A549 (cell line): ENCODE results near the gene ZNF581. TPM values are rescaled to one million over a fixed set of nuclear protein-coding genes. Genes with fewer than 3 reads are reported as not detected.

Experiments
- ATAC-seq, 2 experiments: fragments of 200-7000 bp in 1 of 2; fragments of >200 bp in 1 of 2; cut with Nextera tagmentation in 1 of 2; cut with Tn5 transposase in 1 of 2; 3 replicates each; pipeline versions ENCODE4 v1.8.0 to v1.9.1; 2018 to 2020; ENCODE audit warnings: mild to moderate bottlenecking in 1 of 2, moderate library complexity in 1 of 2
- CTCF ChIA-PET: fragments of 300-600 bp; sonication (Branson Sonifier 250); formaldehyde crosslinking; extraction: SDS; loops from one replicate; lab custom pipeline; 2021; ENCODE audit warnings: antibody characterized with exemption, inconsistent platforms; lab: Yijun Ruan, JAX
- POLR2A ChIA-PET: fragments of 350-600 bp; formaldehyde crosslinking; extraction: SDS; loops from one replicate; lab custom pipeline; 2021; ENCODE audit warnings: antibody characterized with exemption, inconsistent platforms; lab: Yijun Ruan, JAX
- DNase-seq, 2 experiments: peaks; one replicate each; pipeline versions ENCODE4 v3.0.0 to v3.0.0-alpha.2; 2011 to 2016; ENCODE audit warnings: low read depth in 1 of 2, low spot score in 1 of 2
- FAIRE-seq: peaks from 2 replicates; lab custom pipeline; 2011; peaks lifted over from hg19 to GRCh38; lab: Jason Lieb, UNC
- H3K27ac ChIP-seq, 2 experiments: fragments of >200 bp; sonication (Bioruptor Twin); formaldehyde crosslinking; 3 replicates each; pipeline ENCODE4 v1.5.1; 2016 to 2017
- H3K4me1 ChIP-seq: fragments of >200 bp; sonication (Bioruptor Twin); formaldehyde crosslinking; 3 replicates; pipeline ENCODE4 v1.6.1; 2016
- H3K4me2 ChIP-seq: fragments of >200 bp; sonication (Bioruptor Twin); formaldehyde crosslinking; 3 replicates; pipeline ENCODE4 v1.6.1; 2016
- H3K4me3 ChIP-seq: fragments of >200 bp; sonication (Bioruptor Twin); formaldehyde crosslinking; 3 replicates; pipeline ENCODE4 v1.5.1; 2016
- H3K9me3 ChIP-seq: fragments of >200 bp; sonication (Bioruptor Twin); formaldehyde crosslinking; 3 replicates; pipeline ENCODE4 v1.6.1; 2016
- E2F6 ChIP-seq: IDR thresholded peaks from 2 replicates; pipeline ENCODE4 v1.6.1; 2012; ENCODE audit warnings: low read depth, borderline replicate concordance
- GATA3 ChIP-seq: IDR thresholded peaks from 2 replicates; pipeline ENCODE4 v1.6.1; 2012; ENCODE audit warnings: borderline replicate concordance
- KDM5A ChIP-seq: fragments of 200-600 bp; sonication (generic); IDR thresholded peaks from 2 replicates; pipeline ENCODE4 v1.6.1; 2016; ENCODE audit warnings: antibody characterized with exemption, mild to moderate bottlenecking
- MYC ChIP-seq: IDR thresholded peaks from 2 replicates; pipeline ENCODE4 v1.6.1; 2012; ENCODE audit warnings: mild to moderate bottlenecking, inconsistent platforms, low read length, improper control_type of control experiment, borderline replicate concordance
- PHF8 ChIP-seq: fragments of 200-600 bp; sonication (generic); IDR thresholded peaks from 2 replicates; pipeline ENCODE4 v1.6.1; 2016; ENCODE audit warnings: low read depth, mild to moderate bottlenecking, antibody characterized with exemption, moderate library complexity, borderline replicate concordance
- POLR2A ChIP-seq: IDR thresholded peaks from 2 replicates; pipeline ENCODE4 v1.6.1; 2012; ENCODE audit warnings: mild to moderate bottlenecking, low read length
- WGBS: methylation state at CpG from one replicate; pipeline ENCODE4 v1.1.6; 2017; ENCODE audit errors: missing lambda C conversion rate; 5-methylcytosine and 5-hydroxymethylcytosine counted together
- polyA plus RNA-seq, 4 experiments: library from polyadenylated mRNA; depleted of rRNA in 3 of 4; stranded (reverse); fragments of >200 nt; fragmentation: RNase III in 1 of 4; extraction: RNeasy Plus Mini Kit Qiagen cat#74134 plus additional on column Dnase treatment in 1 of 4; gene quantifications; 2 replicates in 3 of 4; 3 replicates in 1 of 4; pipeline ENCODE4 v1.2.3, GENCODE V29; 2011 to 2017
- TF ChIP-seq, protein P1 (sequence below): fragments of >200 bp; sonication (Bioruptor Twin); formaldehyde crosslinking; IDR thresholded peaks from 2 replicates; pipeline ENCODE4 v1.6.1; 2016
- TF ChIP-seq, protein P2 (sequence below): IDR thresholded peaks from 2 replicates; pipeline ENCODE4 v1.6.1; 2012
- TF ChIP-seq, protein P3 (sequence below): fragments of 450-650 bp; IDR thresholded peaks from 2 replicates; pipeline ENCODE4 v1.6.1; 2014; ENCODE audit warnings: antibody characterized with exemption

ZNF581 gene
- polyA plus RNA-seq, 2 of the 4 experiments (the other 2 are of a cell fraction): 13.9 to 24.9 TPM

- ATAC-seq (peak in 1 of 2 experiments; percentile 6; a peak in 3 of 6 replicates), FAIRE-seq (no peak), DNase-seq (no peak)
- CTCF ChIA-PET: interaction anchor here (1.3 to 6.3 kb wide), 5 partner anchors 9 to 138 kb away, joined by 3 to 70 read pairs (median 11); no protein-coding TSS in a partner anchor
- WGBS: 49% methylated on average over 44 of the region's 65 CpGs
- H3K4me1 ChIP-seq: peaks cover 35% of the 10 kb centered on the region
- POLR2A ChIA-PET: interaction anchor here (0.6 to 4.1 kb wide), 4 partner anchors 10 to 479 kb away, joined by 3 to 25 read pairs (median 4); partner anchors contain the start of genes U2AF2 and ZNF787
- H3K27ac ChIP-seq: peak overlapping the region; percentile 92 to 97
- H3K4me2 ChIP-seq: peak overlapping the region; percentile 100
- no peaks in the 10 kb centered on the region for H3K9me3 ChIP-seq
- TF ChIP-seq, protein P1, sequence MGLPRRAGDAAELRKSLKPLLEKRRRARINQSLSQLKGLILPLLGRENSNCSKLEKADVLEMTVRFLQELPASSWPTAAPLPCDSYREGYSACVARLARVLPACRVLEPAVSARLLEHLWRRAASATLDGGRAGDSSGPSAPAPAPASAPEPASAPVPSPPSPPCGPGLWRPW: no peak
- TF ChIP-seq, protein P2, sequence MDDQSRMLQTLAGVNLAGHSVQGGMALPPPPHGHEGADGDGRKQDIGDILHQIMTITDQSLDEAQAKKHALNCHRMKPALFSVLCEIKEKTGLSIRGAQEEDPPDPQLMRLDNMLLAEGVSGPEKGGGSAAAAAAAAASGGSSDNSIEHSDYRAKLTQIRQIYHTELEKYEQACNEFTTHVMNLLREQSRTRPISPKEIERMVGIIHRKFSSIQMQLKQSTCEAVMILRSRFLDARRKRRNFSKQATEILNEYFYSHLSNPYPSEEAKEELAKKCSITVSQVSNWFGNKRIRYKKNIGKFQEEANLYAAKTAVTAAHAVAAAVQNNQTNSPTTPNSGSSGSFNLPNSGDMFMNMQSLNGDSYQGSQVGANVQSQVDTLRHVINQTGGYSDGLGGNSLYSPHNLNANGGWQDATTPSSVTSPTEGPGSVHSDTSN: peak; percentile 46; the same call in 1 of the 2 replicates
- TF ChIP-seq GATA3 (0 out of 2 replicates have a peak, but pooled peaks have one; percentile 0), POLR2A (peak; percentile 20; the same call in 1 of the 2 replicates), E2F6 (peak; percentile 43; the same call in 1 of the 2 replicates)
- peak overlapping the region; percentile 63 for H3K4me3 ChIP-seq
These were observed 1.1 kb upstream of the ZNF581 start for GRCh38 chr19:55642153-55643002.

DNA sequence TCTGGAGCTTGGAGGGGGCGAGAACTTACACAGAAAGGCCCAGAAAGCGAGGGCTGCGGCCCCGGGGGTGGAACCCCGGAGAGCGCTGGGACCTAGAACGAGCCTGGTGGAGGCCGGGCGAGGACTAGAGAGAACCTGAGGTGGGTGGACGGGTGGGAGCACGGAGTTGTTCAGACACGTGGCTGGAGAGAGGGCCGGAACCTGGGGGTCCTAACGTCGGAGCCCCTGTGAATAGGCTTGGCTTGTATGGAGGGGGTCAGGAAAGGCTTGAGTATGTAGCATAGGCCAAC, 383 bp downstream of the ZNF581 start:
- H3K9me3 ChIP-seq: no peaks in the 10 kb centered on the region
- peak overlapping the region; percentile 63 for H3K4me3 ChIP-seq
- ATAC-seq: peak in 1 of 2 experiments; percentile 1; a peak in 3 of 6 replicates
- no peak for DNase-seq
- peaks cover 41% of the 10 kb centered on the region for H3K4me1 ChIP-seq
- TF ChIP-seq, protein P3, sequence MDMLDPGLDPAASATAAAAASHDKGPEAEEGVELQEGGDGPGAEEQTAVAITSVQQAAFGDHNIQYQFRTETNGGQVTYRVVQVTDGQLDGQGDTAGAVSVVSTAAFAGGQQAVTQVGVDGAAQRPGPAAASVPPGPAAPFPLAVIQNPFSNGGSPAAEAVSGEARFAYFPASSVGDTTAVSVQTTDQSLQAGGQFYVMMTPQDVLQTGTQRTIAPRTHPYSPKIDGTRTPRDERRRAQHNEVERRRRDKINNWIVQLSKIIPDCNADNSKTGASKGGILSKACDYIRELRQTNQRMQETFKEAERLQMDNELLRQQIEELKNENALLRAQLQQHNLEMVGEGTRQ: no peak
- TF ChIP-seq KDM5A (0 out of 2 replicates have a peak, but pooled peaks have one; percentile 8), PHF8 (0 out of 2 replicates have a peak, but pooled peaks have one; percentile 19)
- peak overlapping the region; percentile 100 for H3K4me2 ChIP-seq
- peak overlapping the region; percentile 92 to 97 for H3K27ac ChIP-seq
- POLR2A ChIA-PET: interaction anchor here (4.1 kb wide), 1 partner anchor 10 kb away, joined by 25 read pairs; the partner anchor contains the start of gene U2AF2
- WGBS: under 1% methylated on average over 15 of the region's 15 CpGs
- CTCF ChIA-PET: interaction anchor here (3.1 to 6.3 kb wide), 3 partner anchors 9 to 11 kb away, joined by 11 to 70 read pairs (median 21); no protein-coding TSS in a partner anchor
- no peak for FAIRE-seq

DNA sequence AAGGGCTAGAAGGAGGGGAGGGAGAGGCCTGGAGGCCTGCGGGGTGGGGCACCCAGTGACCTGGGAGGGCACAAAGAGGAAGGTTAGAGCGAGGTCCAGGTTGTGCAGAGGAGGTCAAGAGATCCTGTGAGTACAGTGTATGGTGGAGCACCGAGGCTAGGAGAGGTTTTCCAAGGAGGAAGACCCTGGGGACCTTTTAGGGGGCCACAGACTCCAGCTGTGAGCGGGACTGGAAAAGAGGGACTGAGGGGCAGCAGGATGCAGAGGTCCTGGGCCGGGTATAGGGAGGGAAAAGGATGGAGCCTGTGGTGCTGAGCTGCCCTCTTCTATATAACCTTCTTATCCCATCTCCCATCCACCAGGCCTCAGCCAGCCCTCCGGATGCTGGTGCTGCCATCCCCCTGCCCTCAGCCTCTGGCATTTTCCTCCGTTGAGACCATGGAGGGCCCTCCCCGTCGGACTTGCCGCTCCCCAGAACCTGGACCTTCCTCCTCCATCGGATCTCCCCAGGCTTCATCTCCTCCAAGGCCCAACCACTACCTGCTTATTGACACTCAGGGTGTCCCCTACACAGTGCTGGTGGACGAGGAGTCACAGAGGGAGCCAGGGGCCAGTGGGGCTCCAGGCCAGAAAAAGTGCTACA, 863 bp downstream of the ZNF581 start:
- DNase-seq: no peak
- Histone ChIP-seq H3K27ac (peak overlapping the region; percentile 92 to 97), H3K4me1 (peaks cover 45% of the 10 kb centered on the region), H3K4me2 (peak overlapping the region; percentile 100), H3K4me3 (peak overlapping the region; percentile 63), H3K9me3 (no peaks in the 10 kb centered on the region)
- 49% methylated on average over 12 of the region's 12 CpGs for WGBS
- CTCF ChIA-PET: interaction anchor here (3.1 to 6.3 kb wide), 4 partner anchors 7 to 11 kb away, joined by 11 to 70 read pairs (median 27); no protein-coding TSS in a partner anchor
- no peak for ATAC-seq
- POLR2A ChIA-PET: interaction anchor here (4.1 kb wide), 1 partner anchor 10 kb away, joined by 25 read pairs; the partner anchor contains the start of gene U2AF2
- no peak for FAIRE-seq
- TF ChIP-seq, protein P1: no peak
- TF ChIP-seq MYC: no peak
